C4-2B (cell line): ENCODE results near the gene BMX.

Source experiments
- H3K27ac ChIP-seq: fragments of 450-650 bp; 2 replicates; pipeline ENCODE4 v1.5.1; 2017
- CTCF ChIP-seq: fragments of 450-650 bp; conservative IDR thresholded peaks from 2 replicates; pipeline ENCODE4 v1.5.1; 2017; ENCODE audit warnings: mild to moderate bottlenecking
- ZFX ChIP-seq: fragments of 450-650 bp; IDR thresholded peaks from 2 replicates; pipeline ENCODE4 v1.6.1; 2017

The BMX gene

GRCh38 chrX:15471028-15471427 is 29.6 kb upstream of the BMX start:
- TF ChIP-seq CTCF, result peak; percentile 77
- TF ChIP-seq ZFX, result no peak
- H3K27ac ChIP-seq, result no peak overlapping the region

GRCh38 chrX:15472531-15472930 is 28.1 kb upstream of the BMX start:
- TF ChIP-seq ZFX (no peak), CTCF (no peak)
- no peak overlapping the region for H3K27ac ChIP-seq

DNA sequence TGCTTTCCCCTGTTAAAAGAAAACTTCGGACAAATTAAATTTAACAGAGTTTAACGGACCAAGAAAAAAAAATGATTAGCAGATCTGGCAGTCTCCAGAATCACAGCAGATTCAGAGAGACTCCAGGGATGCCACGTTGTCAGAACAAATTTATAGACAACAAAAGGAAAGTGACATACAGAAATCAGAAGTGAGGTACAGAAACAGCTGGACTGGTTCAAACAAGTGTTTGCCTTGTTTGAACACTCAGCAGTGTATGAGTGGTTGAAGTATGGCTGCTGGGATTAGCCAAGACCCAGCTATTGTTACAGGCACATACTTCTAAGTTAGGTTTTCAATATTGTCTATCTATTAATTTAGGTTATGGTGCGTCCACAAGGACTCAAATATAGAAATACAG is 26.6 kb upstream of the BMX start:
- H3K27ac ChIP-seq, result no peak overlapping the region
- TF ChIP-seq ZFX, result no peak
- no peak for TF ChIP-seq CTCF

DNA sequence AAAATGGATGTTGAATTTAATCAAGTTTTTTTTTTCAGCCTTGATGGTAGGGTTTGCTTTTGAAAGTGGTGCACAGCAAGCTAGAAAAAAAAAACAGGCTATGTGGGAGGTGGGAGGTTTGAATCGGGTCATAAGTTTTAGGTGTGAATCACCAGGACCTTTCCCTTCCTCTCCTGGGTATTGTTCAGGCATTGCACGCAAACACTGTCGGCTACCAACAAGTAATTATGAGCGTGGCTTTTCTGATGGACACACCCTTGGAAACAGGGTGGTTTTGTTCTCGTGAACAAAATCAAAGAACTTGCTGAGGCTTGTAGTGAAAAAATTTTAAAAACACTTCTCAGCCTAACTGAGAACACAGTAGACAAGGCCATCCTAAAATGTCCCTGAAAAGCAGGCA is 25.6 kb upstream of the BMX start:
- no peak for TF ChIP-seq CTCF
- no peak for TF ChIP-seq ZFX
- H3K27ac ChIP-seq, result no peak overlapping the region

DNA sequence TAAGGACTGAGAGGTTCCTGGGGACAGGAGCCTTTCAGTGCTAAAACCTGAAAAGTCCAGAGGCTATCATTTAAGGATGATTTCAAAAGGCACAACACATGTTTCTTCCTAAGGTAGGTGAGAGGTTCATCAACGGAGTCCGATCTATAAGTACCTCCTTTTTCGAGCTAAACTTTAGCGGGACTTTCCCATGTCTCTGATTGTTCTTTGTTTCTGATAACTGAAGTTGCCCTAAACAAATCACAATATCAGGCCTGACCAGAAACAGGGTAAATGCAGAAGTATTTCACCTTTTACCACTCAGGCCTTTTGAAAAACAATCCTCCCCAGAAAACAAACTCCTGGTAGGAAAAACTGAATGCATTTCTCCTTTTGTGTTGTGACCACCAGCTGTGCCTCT is 25.1 kb upstream of the BMX start:
- no peak overlapping the region for H3K27ac ChIP-seq

GRCh38 chrX:15483891-15484290 is 16.7 kb upstream of the BMX start:
- no peak overlapping the region for H3K27ac ChIP-seq
- TF ChIP-seq ZFX (no peak), CTCF (no peak)

More for the DNA sequence above, 25.1 kb upstream of the BMX start:
- TF ChIP-seq CTCF (no peak), ZFX (no peak)

GRCh38 chrX:15492469-15492868 is 8.1 kb upstream of the BMX start:
- H3K27ac ChIP-seq, result peak overlapping the region; percentile 79

More at GRCh38 chrX:15492469-15492868, 8.1 kb upstream of the BMX start:
- TF ChIP-seq ZFX, result no peak
- no peak for TF ChIP-seq CTCF
